SK-N-SH (cell line): ENCODE results near the gene IL31RA. TPM values are rescaled to one million over a fixed set of nuclear protein-coding genes. Genes with fewer than 3 reads are reported as not detected.

Experiments
- CTCF ChIA-PET: fragments of 300-600, 350-600 bp; formaldehyde crosslinking; extraction: SDS; loops from one replicate; lab custom pipeline; 2021; lab: Yijun Ruan, JAX
- POLR2A ChIA-PET: fragments of 350-600 bp; sonication (Branson Sonifier 250); formaldehyde crosslinking; extraction: SDS; loops from one replicate; lab custom pipeline; 2020; ENCODE audit warnings: antibody characterized with exemption, inconsistent platforms; lab: Yijun Ruan, JAX
- DNase-seq: peaks from one replicate; pipeline ENCODE4 v3.0.0; 2012
- H2AFZ ChIP-seq: fragments of 200-600 bp; sonication (generic); 2 replicates; pipeline ENCODE4 v1.8.1; 2016; ENCODE audit warnings: antibody characterized with exemption, mild to moderate bottlenecking, low read depth
- H3F3A ChIP-seq: fragments of 200-600 bp; sonication (generic); replicated peaks from 2 replicates; pipeline ENCODE3; 2016; ENCODE audit warnings: antibody characterized with exemption, mild to moderate bottlenecking; ENCODE audit not compliant: insufficient read depth
- H3K27ac ChIP-seq, 2 experiments: fragments of 200-500 bp in 1 of 2; fragments of 200-600 bp in 1 of 2; sonication (Bioruptor generic) in 1 of 2; sonication (generic), shearing (Covaris generic) in 1 of 2; 2 replicates each; pipeline versions ENCODE4 v1.5.1 to v1.6.1; 2014 to 2016; ENCODE audit warnings: low read depth in 2 of 2, inconsistent platforms in 1 of 2, low read length in 1 of 2, mild to moderate bottlenecking in 1 of 2, mixed read lengths in 1 of 2
- H3K27me3 ChIP-seq: fragments of 200-600 bp; sonication (generic), shearing (Covaris generic); 2 replicates; pipeline ENCODE4 v1.6.1; 2016; ENCODE audit warnings: mixed run types; ENCODE audit not compliant: insufficient read depth
- H3K36me3 ChIP-seq, 2 experiments: fragments of 200-500 bp in 1 of 2; fragments of 200-600 bp in 1 of 2; sonication (Bioruptor generic) in 1 of 2; sonication (generic) in 1 of 2; replicated peaks in 1 of 2; 2 replicates each; pipeline versions ENCODE3 to v1.5.1; 2014 to 2016; ENCODE audit warnings: low read length in 1 of 2, mild to moderate bottlenecking in 1 of 2; ENCODE audit not compliant: insufficient read depth in 2 of 2, control insufficient read depth in 1 of 2
- H3K4me1 ChIP-seq, 2 experiments: fragments of 200-500 bp in 1 of 2; fragments of 200-600 bp in 1 of 2; sonication (Bioruptor generic) in 1 of 2; sonication (generic), shearing (Covaris generic) in 1 of 2; 2 replicates each; pipeline versions ENCODE4 v1.5.1 to v1.6.1; 2014 to 2016; ENCODE audit warnings: low read depth in 1 of 2, low read length in 1 of 2, mixed run types in 1 of 2; ENCODE audit not compliant: insufficient read depth in 2 of 2, control insufficient read depth in 1 of 2
- H3K4me2 ChIP-seq: fragments of 200-600 bp; sonication (generic), shearing (Covaris generic); 2 replicates; pipeline ENCODE4 v1.6.1; 2017; ENCODE audit warnings: mixed run types
- H3K4me3 ChIP-seq, 2 experiments: fragments of 200-500 bp in 1 of 2; fragments of 200-600 bp in 1 of 2; sonication (Bioruptor generic) in 1 of 2; sonication (generic), shearing (Covaris generic) in 1 of 2; 2 replicates each; pipeline versions ENCODE4 v1.5.1 to v1.8.1; 2014 to 2016; ENCODE audit warnings: low read depth in 2 of 2, inconsistent platforms in 1 of 2, low read length in 1 of 2, mild to moderate bottlenecking in 1 of 2, mixed read lengths in 1 of 2, moderate library complexity in 1 of 2
- H3K79me2 ChIP-seq: fragments of 200-600 bp; sonication (generic); 2 replicates; pipeline ENCODE4 v1.8.1; 2017; ENCODE audit warnings: mild to moderate bottlenecking; ENCODE audit not compliant: insufficient read depth
- H3K9ac ChIP-seq: fragments of 200-600 bp; sonication (generic); 2 replicates; pipeline ENCODE4 v1.6.1; 2017; ENCODE audit warnings: mixed run types
- H3K9me2 ChIP-seq: fragments of 200-600 bp; sonication (generic); 2 replicates; pipeline ENCODE4 v1.6.1; 2017; ENCODE audit warnings: mixed run types
- H3K9me3 ChIP-seq: fragments of 200-600 bp; sonication (generic); 2 replicates; pipeline ENCODE4 v1.6.1; 2017; ENCODE audit warnings: mixed run types, mild to moderate bottlenecking, moderate library complexity
- H4K20me1 ChIP-seq: fragments of 200-600 bp; sonication (generic); 2 replicates; pipeline ENCODE4 v1.6.1; 2017; ENCODE audit warnings: mild to moderate bottlenecking, mixed run types; ENCODE audit not compliant: insufficient read depth
- EZH2phosphoT487 ChIP-seq: fragments of 200-600 bp; sonication (generic); IDR thresholded peaks from 2 replicates; pipeline ENCODE4 v1.6.1; 2017; ENCODE audit warnings: low read depth, mixed run types, mild to moderate bottlenecking, antibody characterized with exemption, moderate library complexity, borderline replicate concordance
- MXI1 ChIP-seq: IDR thresholded peaks from 2 replicates; pipeline ENCODE4 v1.6.1; 2012; ENCODE audit warnings: mild to moderate bottlenecking, low read depth, low read length, improper control_type of control experiment
- NFIC ChIP-seq: IDR thresholded peaks from 2 replicates; pipeline ENCODE4 v1.4.0; 2012; ENCODE audit warnings: borderline replicate concordance
- NRF1 ChIP-seq: IDR thresholded peaks from 2 replicates; pipeline ENCODE4 v1.6.1; 2012; ENCODE audit warnings: low read depth, mild to moderate bottlenecking, low read length
- POLR2AphosphoS5 ChIP-seq: IDR thresholded peaks from 2 replicates; pipeline ENCODE4 v1.6.1; 2012; ENCODE audit warnings: low read depth, low read length
- RAD21 ChIP-seq: IDR thresholded peaks from 2 replicates; pipeline ENCODE4 v1.6.1; 2012; ENCODE audit warnings: mild to moderate bottlenecking, low read length
- RCOR1 ChIP-seq: fragments of 150-350 bp; IDR thresholded peaks from 2 replicates; pipeline ENCODE4 v1.6.1; 2017; ENCODE audit warnings: antibody characterized with exemption, low read length
- RFX5 ChIP-seq: IDR thresholded peaks from 2 replicates; pipeline ENCODE4 v1.6.1; 2012; ENCODE audit warnings: mild to moderate bottlenecking, improper control_type of control experiment, low read length
- SMC3 ChIP-seq: IDR thresholded peaks from 2 replicates; pipeline ENCODE4 v1.6.1; 2012; ENCODE audit warnings: low read depth, low read length, improper control_type of control experiment
- TAF1 ChIP-seq: IDR thresholded peaks from 2 replicates; pipeline ENCODE4 v1.6.1; 2012; ENCODE audit warnings: low read depth, mild to moderate bottlenecking, low read length, moderate library complexity, borderline replicate concordance
- TEAD4 ChIP-seq: IDR thresholded peaks from 2 replicates; pipeline ENCODE4 v1.4.0; 2012; ENCODE audit warnings: mild to moderate bottlenecking, borderline replicate concordance; ENCODE audit not compliant: insufficient read depth
- WGBS: methylation state at CpG from one replicate; pipeline ENCODE4 v1.1.6; 2017; ENCODE audit warnings: low lambda C conversion rate; 5-methylcytosine and 5-hydroxymethylcytosine counted together
- polyA plus RNA-seq, 3 experiments: library from polyadenylated mRNA; depleted of rRNA; stranded (reverse); fragments of >200 nt; gene quantifications; 2 replicates each; pipeline ENCODE4 v1.2.3, GENCODE V29; 2012
- TF ChIP-seq, protein P1 (sequence below): IDR thresholded peaks from 2 replicates; pipeline ENCODE4 v1.4.0; 2012; ENCODE audit warnings: low read depth, borderline replicate concordance
- TF ChIP-seq, protein P2 (sequence below): IDR thresholded peaks from 2 replicates; pipeline ENCODE4 v1.6.1; 2012; ENCODE audit warnings: mild to moderate bottlenecking, low read depth, low read length, moderate library complexity
- TF ChIP-seq, protein P3 (sequence below): IDR thresholded peaks from 2 replicates; pipeline ENCODE4 v1.4.0; 2012; ENCODE audit warnings: low read depth
- TF ChIP-seq, protein P4 (sequence below): fragments of 150-350 bp; IDR thresholded peaks from 2 replicates; pipeline ENCODE4 v1.6.1; 2016; ENCODE audit warnings: mild to moderate bottlenecking, low read depth, low read length
- TF ChIP-seq, protein P5 (sequence below): fragments of 200-600 bp; sonication (generic); IDR thresholded peaks from 2 replicates; pipeline ENCODE4 v1.6.1; 2017; ENCODE audit warnings: antibody characterized with exemption, mild to moderate bottlenecking, moderate library complexity
- TF ChIP-seq, protein P6 (sequence below): IDR thresholded peaks from 2 replicates; pipeline ENCODE4 v1.4.0; 2012; ENCODE audit warnings: low read depth, borderline replicate concordance
- TF ChIP-seq, protein P7 (sequence below): fragments of 150-350 bp; IDR thresholded peaks from 2 replicates; pipeline ENCODE4 v1.6.1; 2017; ENCODE audit warnings: antibody characterized with exemption, low read length, low read depth, borderline replicate concordance

IL31RA gene
- polyA plus RNA-seq, 1 of the 3 experiments (the other 2 are of a cell fraction), result 0.20 TPM

DNA sequence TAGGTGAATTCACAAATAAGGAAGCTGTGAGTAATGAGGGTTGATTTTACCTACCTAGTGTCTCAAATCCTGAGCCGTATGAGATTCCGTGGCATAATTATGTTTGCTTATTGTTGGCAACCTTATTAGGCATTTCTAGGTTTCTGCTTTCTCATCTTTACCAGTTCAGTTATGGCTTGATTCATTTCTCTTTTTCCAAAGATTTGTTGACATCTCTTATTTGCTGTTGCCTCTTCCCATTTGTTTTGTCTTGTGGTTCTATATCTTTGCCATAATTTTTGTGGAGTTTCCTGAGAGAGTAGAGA, 470 bp downstream of the IL31RA start (continued):
- TF ChIP-seq, protein P1, sequence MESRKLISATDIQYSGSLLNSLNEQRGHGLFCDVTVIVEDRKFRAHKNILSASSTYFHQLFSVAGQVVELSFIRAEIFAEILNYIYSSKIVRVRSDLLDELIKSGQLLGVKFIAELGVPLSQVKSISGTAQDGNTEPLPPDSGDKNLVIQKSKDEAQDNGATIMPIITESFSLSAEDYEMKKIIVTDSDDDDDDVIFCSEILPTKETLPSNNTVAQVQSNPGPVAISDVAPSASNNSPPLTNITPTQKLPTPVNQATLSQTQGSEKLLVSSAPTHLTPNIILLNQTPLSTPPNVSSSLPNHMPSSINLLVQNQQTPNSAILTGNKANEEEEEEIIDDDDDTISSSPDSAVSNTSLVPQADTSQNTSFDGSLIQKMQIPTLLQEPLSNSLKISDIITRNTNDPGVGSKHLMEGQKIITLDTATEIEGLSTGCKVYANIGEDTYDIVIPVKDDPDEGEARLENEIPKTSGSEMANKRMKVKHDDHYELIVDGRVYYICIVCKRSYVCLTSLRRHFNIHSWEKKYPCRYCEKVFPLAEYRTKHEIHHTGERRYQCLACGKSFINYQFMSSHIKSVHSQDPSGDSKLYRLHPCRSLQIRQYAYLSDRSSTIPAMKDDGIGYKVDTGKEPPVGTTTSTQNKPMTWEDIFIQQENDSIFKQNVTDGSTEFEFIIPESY, result no peak

DNA sequence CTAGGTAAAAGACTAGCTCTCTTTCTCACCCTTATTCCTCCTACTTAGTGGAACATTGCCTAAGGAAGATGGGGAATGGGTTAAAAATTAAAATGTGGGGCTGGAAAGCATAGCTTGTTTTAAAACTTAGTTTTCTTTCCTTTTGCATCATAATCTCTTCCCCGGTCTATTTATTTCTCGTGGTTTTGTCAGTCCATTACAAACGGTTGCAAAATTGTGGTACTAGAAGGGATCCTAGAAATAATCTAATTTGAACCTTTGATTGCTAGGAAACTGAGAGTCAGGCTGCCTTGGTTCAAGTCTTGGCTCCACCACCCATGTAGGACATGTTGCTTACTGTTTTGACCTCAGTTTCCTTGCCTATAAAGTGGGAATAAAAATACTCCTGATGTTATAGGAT, 1.3 kb downstream of the IL31RA start:
- DNase-seq, result no peak
- TF ChIP-seq, protein P2, sequence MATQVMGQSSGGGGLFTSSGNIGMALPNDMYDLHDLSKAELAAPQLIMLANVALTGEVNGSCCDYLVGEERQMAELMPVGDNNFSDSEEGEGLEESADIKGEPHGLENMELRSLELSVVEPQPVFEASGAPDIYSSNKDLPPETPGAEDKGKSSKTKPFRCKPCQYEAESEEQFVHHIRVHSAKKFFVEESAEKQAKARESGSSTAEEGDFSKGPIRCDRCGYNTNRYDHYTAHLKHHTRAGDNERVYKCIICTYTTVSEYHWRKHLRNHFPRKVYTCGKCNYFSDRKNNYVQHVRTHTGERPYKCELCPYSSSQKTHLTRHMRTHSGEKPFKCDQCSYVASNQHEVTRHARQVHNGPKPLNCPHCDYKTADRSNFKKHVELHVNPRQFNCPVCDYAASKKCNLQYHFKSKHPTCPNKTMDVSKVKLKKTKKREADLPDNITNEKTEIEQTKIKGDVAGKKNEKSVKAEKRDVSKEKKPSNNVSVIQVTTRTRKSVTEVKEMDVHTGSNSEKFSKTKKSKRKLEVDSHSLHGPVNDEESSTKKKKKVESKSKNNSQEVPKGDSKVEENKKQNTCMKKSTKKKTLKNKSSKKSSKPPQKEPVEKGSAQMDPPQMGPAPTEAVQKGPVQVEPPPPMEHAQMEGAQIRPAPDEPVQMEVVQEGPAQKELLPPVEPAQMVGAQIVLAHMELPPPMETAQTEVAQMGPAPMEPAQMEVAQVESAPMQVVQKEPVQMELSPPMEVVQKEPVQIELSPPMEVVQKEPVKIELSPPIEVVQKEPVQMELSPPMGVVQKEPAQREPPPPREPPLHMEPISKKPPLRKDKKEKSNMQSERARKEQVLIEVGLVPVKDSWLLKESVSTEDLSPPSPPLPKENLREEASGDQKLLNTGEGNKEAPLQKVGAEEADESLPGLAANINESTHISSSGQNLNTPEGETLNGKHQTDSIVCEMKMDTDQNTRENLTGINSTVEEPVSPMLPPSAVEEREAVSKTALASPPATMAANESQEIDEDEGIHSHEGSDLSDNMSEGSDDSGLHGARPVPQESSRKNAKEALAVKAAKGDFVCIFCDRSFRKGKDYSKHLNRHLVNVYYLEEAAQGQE, result no peak
- TF ChIP-seq EZH2phosphoT487, result no peak
- TF ChIP-seq NRF1, result no peak
- no peak for TF ChIP-seq MXI1
- TF ChIP-seq, protein P3, sequence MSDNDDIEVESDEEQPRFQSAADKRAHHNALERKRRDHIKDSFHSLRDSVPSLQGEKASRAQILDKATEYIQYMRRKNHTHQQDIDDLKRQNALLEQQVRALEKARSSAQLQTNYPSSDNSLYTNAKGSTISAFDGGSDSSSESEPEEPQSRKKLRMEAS, result no peak
- TF ChIP-seq TEAD4, result no peak
- no peak for TF ChIP-seq POLR2AphosphoS5
- TF ChIP-seq RCOR1, result no peak
- TF ChIP-seq, protein P4, sequence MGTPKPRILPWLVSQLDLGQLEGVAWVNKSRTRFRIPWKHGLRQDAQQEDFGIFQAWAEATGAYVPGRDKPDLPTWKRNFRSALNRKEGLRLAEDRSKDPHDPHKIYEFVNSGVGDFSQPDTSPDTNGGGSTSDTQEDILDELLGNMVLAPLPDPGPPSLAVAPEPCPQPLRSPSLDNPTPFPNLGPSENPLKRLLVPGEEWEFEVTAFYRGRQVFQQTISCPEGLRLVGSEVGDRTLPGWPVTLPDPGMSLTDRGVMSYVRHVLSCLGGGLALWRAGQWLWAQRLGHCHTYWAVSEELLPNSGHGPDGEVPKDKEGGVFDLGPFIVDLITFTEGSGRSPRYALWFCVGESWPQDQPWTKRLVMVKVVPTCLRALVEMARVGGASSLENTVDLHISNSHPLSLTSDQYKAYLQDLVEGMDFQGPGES, result no peak
- TF ChIP-seq NFIC, result no peak
- no peak for TF ChIP-seq SMC3
- TF ChIP-seq, protein P5, sequence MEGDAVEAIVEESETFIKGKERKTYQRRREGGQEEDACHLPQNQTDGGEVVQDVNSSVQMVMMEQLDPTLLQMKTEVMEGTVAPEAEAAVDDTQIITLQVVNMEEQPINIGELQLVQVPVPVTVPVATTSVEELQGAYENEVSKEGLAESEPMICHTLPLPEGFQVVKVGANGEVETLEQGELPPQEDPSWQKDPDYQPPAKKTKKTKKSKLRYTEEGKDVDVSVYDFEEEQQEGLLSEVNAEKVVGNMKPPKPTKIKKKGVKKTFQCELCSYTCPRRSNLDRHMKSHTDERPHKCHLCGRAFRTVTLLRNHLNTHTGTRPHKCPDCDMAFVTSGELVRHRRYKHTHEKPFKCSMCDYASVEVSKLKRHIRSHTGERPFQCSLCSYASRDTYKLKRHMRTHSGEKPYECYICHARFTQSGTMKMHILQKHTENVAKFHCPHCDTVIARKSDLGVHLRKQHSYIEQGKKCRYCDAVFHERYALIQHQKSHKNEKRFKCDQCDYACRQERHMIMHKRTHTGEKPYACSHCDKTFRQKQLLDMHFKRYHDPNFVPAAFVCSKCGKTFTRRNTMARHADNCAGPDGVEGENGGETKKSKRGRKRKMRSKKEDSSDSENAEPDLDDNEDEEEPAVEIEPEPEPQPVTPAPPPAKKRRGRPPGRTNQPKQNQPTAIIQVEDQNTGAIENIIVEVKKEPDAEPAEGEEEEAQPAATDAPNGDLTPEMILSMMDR, result no peak
- no peak for TF ChIP-seq RFX5
- TF ChIP-seq, protein P6, sequence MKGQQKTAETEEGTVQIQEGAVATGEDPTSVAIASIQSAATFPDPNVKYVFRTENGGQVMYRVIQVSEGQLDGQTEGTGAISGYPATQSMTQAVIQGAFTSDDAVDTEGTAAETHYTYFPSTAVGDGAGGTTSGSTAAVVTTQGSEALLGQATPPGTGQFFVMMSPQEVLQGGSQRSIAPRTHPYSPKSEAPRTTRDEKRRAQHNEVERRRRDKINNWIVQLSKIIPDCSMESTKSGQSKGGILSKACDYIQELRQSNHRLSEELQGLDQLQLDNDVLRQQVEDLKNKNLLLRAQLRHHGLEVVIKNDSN, result no peak
- TF ChIP-seq TAF1, result no peak
- TF ChIP-seq, protein P7, sequence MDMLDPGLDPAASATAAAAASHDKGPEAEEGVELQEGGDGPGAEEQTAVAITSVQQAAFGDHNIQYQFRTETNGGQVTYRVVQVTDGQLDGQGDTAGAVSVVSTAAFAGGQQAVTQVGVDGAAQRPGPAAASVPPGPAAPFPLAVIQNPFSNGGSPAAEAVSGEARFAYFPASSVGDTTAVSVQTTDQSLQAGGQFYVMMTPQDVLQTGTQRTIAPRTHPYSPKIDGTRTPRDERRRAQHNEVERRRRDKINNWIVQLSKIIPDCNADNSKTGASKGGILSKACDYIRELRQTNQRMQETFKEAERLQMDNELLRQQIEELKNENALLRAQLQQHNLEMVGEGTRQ, result no peak
- no peak for TF ChIP-seq RAD21
- Histone ChIP-seq H3K4me2 (no peak overlapping the region), H3K4me1 (peaks cover 0 to 6% of the 10 kb centered on the region in 2 experiments; a peak in 2 of 4 replicates), H4K20me1 (no peaks in the 10 kb centered on the region), H3K36me3 (no peaks in the 10 kb centered on the region), H3K27me3 (no peaks in the 10 kb centered on the region), H3K9me3 (no peaks in the 10 kb centered on the region), H3K9ac (no peak overlapping the region), H3K4me3 (no peak overlapping the region), H3F3A (peaks cover 20% of the 10 kb centered on the region), H3K79me2 (no peaks in the 10 kb centered on the region), H3K27ac (no peak overlapping the region), H3K9me2 (no peaks in the 10 kb centered on the region), H2AFZ (no peak overlapping the region)
- POLR2A ChIA-PET, result no interaction called here
- 67% methylated on average over 3 of the region's 3 CpGs for WGBS
- CTCF ChIA-PET, result interaction anchor here (0.7 to 1.5 kb wide), 2 partner anchors 83 to 371 kb away, joined by 3 to 5 read pairs; no protein-coding TSS in a partner anchor
